ENCODE data around the gene MFRP. TPM values are rescaled to one million over a fixed set of nuclear protein-coding genes. Genes with fewer than 3 reads are reported as not detected.

MFRP gene
- total RNA-seq, 1 experiment from 2014 or later: not detected

DNA sequence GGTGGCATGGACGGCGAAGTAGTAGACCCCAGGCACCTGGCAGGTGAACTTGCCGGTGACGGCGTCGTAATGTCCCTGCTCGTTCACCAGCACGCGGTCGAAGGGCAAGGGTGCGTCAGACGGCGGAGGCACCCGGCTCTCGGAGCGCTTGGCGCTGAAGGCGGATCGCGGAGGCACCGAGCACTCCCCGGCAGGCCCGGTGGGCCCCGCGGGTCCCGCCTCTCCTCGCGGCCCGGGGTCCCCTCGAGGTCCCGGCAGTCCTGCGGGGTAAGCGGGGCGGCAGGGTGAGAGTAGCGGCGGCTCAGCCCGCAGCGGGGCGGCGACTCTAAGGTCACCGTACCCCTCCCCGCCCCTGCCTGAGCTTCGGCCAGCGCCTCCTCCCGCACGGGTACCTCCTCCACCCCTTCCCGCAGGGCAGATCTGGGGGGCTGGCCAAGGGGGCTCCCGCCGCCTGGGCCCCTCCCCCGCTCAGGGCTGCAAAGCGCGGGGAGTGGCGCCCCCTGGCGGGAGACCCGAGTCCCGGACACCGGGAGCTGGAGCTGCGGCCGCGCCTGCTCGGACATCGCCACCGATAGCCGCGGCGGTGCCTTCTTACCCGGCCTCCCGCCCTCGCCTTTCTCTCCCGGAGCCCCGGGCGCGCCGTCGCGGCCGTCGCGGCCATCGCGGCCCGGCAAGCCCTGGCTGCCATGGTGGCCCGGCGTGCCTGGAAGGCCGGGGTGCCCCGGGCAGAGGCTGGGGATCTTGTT is 6.7 kb downstream of the MFRP start:
- peak overlapping the region; percentile 54 for H3K4me3 Mint-ChIP-seq (ENCODE audit: low read depth, unreplicated experiment)
- BruUV-seq (replicated peaks): no TSS peak
- no peaks in the 10 kb centered on the region for H3K9me3 Mint-ChIP-seq (ENCODE audit: low read depth, unreplicated experiment)
- intact Hi-C loops (cut with micrococcal nuclease; ENCODE audit: unreplicated experiment): no loop called here
- TF ChIP-seq, protein P1, sequence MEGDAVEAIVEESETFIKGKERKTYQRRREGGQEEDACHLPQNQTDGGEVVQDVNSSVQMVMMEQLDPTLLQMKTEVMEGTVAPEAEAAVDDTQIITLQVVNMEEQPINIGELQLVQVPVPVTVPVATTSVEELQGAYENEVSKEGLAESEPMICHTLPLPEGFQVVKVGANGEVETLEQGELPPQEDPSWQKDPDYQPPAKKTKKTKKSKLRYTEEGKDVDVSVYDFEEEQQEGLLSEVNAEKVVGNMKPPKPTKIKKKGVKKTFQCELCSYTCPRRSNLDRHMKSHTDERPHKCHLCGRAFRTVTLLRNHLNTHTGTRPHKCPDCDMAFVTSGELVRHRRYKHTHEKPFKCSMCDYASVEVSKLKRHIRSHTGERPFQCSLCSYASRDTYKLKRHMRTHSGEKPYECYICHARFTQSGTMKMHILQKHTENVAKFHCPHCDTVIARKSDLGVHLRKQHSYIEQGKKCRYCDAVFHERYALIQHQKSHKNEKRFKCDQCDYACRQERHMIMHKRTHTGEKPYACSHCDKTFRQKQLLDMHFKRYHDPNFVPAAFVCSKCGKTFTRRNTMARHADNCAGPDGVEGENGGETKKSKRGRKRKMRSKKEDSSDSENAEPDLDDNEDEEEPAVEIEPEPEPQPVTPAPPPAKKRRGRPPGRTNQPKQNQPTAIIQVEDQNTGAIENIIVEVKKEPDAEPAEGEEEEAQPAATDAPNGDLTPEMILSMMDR (IDR thresholded peaks at IDR 0.05; ENCODE audit: unreplicated experiment): peak; percentile 84
- H3K27ac Mint-ChIP-seq (ENCODE audit: unreplicated experiment): no peak overlapping the region
- H3K27me3 Mint-ChIP-seq (ENCODE audit: unreplicated experiment): peaks cover 41% of the 10 kb centered on the region
- peak; percentile 71 for DNase-seq
- peaks cover 8% of the 10 kb centered on the region for H3K4me1 Mint-ChIP-seq (ENCODE audit: low read depth, unreplicated experiment)
- CTCF ChIA-PET: interaction anchor here (0.6 to 2.7 kb wide), 7 partner anchors 24 to 272 kb away, joined by 3 to 9 read pairs (median 3); partner anchors contain the start of gene VPS11
- H3K36me3 Mint-ChIP-seq (ENCODE audit: insufficient read depth, unreplicated experiment): peaks cover 25% of the 10 kb centered on the region

DNA sequence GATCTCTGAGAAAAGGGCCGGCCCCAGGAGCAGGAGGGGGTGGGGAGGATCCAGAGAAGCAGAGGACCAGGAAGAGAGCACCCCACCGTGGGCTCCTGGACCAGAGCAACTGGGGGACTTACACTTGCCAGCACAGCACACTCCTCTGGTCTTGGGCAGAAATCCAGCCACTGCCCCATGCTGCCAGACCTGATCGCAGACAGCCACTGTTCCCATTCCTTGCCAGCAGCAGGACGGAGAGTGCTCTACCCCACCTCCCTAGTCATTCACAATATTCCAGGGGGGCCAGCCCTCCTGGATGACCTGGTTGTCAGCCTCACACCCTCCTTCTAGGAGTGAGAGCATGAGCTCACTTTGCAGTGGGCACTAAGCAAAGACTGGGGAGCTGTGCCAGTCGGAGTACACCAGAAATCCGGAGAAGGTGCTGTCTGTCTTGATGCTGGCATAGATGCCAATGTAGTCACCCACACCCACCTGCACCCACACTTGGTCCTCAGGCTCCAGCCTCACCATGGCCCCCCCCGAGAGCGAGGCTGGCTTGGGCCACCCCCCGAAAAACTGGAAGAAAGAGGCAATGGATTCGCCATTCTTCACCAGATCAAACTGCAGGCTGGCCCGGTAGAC is 7.4 kb downstream of the MFRP start:
- no TSS peak for BruUV-seq (replicated peaks)
- H3K36me3 Mint-ChIP-seq (ENCODE audit: insufficient read depth, unreplicated experiment): peaks cover 32% of the 10 kb centered on the region
- H3K9me3 Mint-ChIP-seq (ENCODE audit: low read depth, unreplicated experiment): no peaks in the 10 kb centered on the region
- CTCF ChIA-PET: interaction anchor here (0.7 to 2.7 kb wide), 10 partner anchors 9 to 235 kb away, joined by 3 to 14 read pairs (median 3); no protein-coding TSS in a partner anchor
- no peak overlapping the region for H3K27ac Mint-ChIP-seq (ENCODE audit: unreplicated experiment)
- DNase-seq: no peak
- TF ChIP-seq, protein P1 (IDR thresholded peaks at IDR 0.05; ENCODE audit: unreplicated experiment): no peak
- peak overlapping the region; percentile 54 for H3K4me3 Mint-ChIP-seq (ENCODE audit: low read depth, unreplicated experiment)
- intact Hi-C loops (cut with micrococcal nuclease; ENCODE audit: unreplicated experiment): no loop called here
- H3K4me1 Mint-ChIP-seq (ENCODE audit: low read depth, unreplicated experiment): peaks cover 8% of the 10 kb centered on the region
- H3K27me3 Mint-ChIP-seq (ENCODE audit: unreplicated experiment): peaks cover 36% of the 10 kb centered on the region

DNA sequence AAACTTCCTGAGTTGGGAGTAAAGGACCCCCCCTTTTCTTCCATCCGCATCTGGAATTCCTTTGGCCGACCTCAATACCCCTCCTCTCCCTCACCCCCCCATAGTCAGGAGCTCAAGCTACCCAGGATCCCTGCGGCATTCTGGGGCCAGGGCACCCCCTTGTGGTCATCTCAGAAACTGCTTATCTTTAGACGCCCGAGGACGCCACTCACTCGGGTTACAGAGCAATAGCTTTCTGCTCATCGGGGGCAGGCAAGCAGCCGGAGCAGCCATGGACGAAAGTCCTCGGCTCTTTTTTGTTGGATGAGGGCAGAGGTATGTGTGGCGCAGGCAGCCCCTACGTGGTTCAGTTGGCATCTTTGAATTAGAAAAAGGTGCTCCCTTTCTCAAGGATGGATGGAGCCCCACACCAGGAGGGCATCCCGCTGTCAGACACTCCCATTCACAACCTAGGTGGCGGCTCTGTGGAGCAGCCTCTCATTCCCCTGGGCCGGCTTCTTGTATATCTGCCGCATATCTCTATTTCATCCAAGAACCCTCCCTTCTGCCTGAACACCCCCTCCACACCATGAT is 8.1 kb downstream of the MFRP start:
- peak; percentile 74 for DNase-seq

More for the DNA sequence above, 8.1 kb downstream of the MFRP start:
- intact Hi-C loops (cut with micrococcal nuclease; ENCODE audit: unreplicated experiment): no loop called here
- H3K27ac Mint-ChIP-seq (ENCODE audit: unreplicated experiment): no peak overlapping the region
- BruUV-seq (replicated peaks): no TSS peak
- H3K36me3 Mint-ChIP-seq (ENCODE audit: insufficient read depth, unreplicated experiment): peaks cover 39% of the 10 kb centered on the region
- peaks cover 8% of the 10 kb centered on the region for H3K4me1 Mint-ChIP-seq (ENCODE audit: low read depth, unreplicated experiment)
- no peaks in the 10 kb centered on the region for H3K9me3 Mint-ChIP-seq (ENCODE audit: low read depth, unreplicated experiment)
- H3K27me3 Mint-ChIP-seq (ENCODE audit: unreplicated experiment): peaks cover 29% of the 10 kb centered on the region
- H3K4me3 Mint-ChIP-seq (ENCODE audit: low read depth, unreplicated experiment): no peak overlapping the region
- CTCF ChIA-PET: interaction anchor here (0.6 to 2.7 kb wide), 19 partner anchors 10 to 304 kb away, joined by 3 to 14 read pairs (median 4); partner anchors contain the start of gene USP2
- TF ChIP-seq, protein P1 (IDR thresholded peaks at IDR 0.05; ENCODE audit: unreplicated experiment): peak; percentile 42
